Subcutaneous abdominal adipose tissue (tissue), 5 donors: ENCODE data around the gene CARD14.

Experiments used
- H3K27ac ChIP-seq: one replicate; pipeline ENCODE4 v1.7.0; 2013; ENCODE audit warnings: low read depth, mild to moderate bottlenecking, inconsistent platforms, low read length, moderate library complexity
- H3K27me3 ChIP-seq, 5 donors: one replicate each; pipeline ENCODE4 v1.7.0; 2013; ENCODE audit warnings: low read length in 5 of 5, inconsistent platforms in 1 of 5; ENCODE audit not compliant: control insufficient read depth in 5 of 5, insufficient read depth in 4 of 5
- H3K36me3 ChIP-seq, 5 donors: one replicate each; pipeline ENCODE4 v1.7.0; 2013; ENCODE audit warnings: low read length in 5 of 5; ENCODE audit not compliant: control insufficient read depth in 5 of 5, insufficient read depth in 5 of 5
- H3K4me1 ChIP-seq, 5 donors: one replicate each; pipeline ENCODE4 v1.7.0; 2013; ENCODE audit warnings: low read length in 5 of 5, mild to moderate bottlenecking in 3 of 5, moderate library complexity in 1 of 5; ENCODE audit not compliant: control insufficient read depth in 5 of 5, insufficient read depth in 5 of 5
- H3K4me3 ChIP-seq, 5 donors: one replicate each; pipeline ENCODE4 v1.7.0; 2013; ENCODE audit warnings: low read length in 5 of 5, low read depth in 1 of 5
- H3K9ac ChIP-seq, 5 donors: one replicate each; pipeline ENCODE4 v1.7.0; 2013; ENCODE audit warnings: low read length in 5 of 5, mild to moderate bottlenecking in 4 of 5, moderate library complexity in 3 of 5
- H3K9me3 ChIP-seq, 5 donors: one replicate each; pipeline ENCODE4 v1.7.0; 2013; ENCODE audit warnings: low read length in 5 of 5; ENCODE audit not compliant: control insufficient read depth in 5 of 5
- donor health status: healthy.
- donor health status: healthy.
- donor health status: healthy.
- donor health status: healthy.
- donor health status: healthy.

Gene CARD14

DNA sequence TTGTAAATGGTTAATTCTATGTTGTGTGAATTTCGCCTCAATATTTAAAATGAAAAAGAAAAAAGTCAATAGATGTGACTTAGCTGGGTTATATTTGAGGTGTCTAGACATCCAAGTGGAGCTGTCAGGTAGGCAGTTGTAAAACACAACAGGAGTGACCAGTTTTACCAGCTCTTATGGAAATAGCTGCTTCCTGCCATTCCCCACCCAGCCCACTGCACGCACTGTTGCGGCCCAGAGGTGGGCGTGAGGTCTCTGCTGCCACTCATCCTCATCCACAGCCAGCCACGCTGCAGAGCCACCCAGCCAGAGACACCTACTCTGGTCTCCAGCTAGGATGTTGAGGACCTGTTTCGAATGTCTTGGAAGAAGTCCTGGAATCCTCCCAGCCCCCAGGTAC lies 3.4 kb upstream of the CARD14 start:
- no peaks in the 10 kb centered on the region for H3K4me1 ChIP-seq
- no peaks in the 10 kb centered on the region for H3K9me3 ChIP-seq
- no peaks in the 10 kb centered on the region for H3K36me3 ChIP-seq
- no peak overlapping the region for H3K4me3 ChIP-seq
- no peak overlapping the region for H3K27ac ChIP-seq
- no peak overlapping the region for H3K9ac ChIP-seq
- peaks cover 0 to 6% (median under 1%) of the 10 kb centered on the region in 5 donors for H3K27me3 ChIP-seq

DNA sequence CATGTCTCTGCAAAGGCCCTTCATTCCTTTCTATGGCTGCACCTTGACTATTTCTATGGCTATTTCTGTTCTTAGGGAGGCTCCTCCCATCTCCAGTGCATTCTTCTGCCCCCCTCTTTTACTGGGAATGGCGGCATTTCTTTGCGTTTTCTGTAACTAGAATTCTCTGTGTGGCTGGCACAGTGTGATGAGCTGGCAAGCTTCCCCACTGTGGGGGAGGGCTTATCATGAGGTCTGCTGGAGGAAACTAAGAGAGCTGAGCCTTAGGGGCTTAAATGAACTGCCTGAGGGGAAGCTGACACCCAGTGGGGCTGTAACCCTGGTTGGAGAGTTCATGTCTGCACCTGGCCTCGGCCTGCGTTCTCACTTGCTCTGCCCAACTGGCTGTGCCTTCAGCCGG lies 1.5 kb upstream of the CARD14 start:
- Histone ChIP-seq H3K4me1 (no peaks in the 10 kb centered on the region), H3K9ac (no peak overlapping the region), H3K9me3 (no peaks in the 10 kb centered on the region), H3K36me3 (no peaks in the 10 kb centered on the region), H3K27ac (no peak overlapping the region), H3K27me3 (peaks cover 0 to 3% (median 0%) of the 10 kb centered on the region in 5 donors), H3K4me3 (no peak overlapping the region)

DNA sequence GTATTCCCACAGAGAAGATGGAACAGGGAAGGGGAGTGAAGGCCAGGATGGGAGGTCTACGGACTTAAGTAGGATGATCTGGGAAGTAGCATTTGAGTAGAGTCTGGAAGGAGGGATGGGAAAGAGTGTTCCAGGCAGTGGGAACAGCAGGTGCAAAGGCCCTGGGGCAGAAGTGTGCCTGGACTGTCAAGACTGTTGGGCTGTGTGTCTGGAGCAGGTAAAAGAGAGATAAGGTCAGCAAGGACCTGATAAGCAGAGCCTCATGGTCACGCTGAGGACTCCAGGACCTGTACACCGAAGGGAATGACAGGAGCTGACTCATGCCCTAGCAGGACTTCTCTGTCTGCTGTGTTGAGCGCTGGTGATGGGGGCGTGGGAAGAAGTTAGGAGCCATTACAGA lies 723 bp upstream of the CARD14 start:
- peaks cover 0 to 3% (median 0%) of the 10 kb centered on the region in 5 donors for H3K27me3 ChIP-seq
- H3K27ac ChIP-seq: no peak overlapping the region
- no peak overlapping the region for H3K9ac ChIP-seq
- no peaks in the 10 kb centered on the region for H3K9me3 ChIP-seq
- H3K36me3 ChIP-seq: no peaks in the 10 kb centered on the region
- no peaks in the 10 kb centered on the region for H3K4me1 ChIP-seq
- no peak overlapping the region for H3K4me3 ChIP-seq

DNA sequence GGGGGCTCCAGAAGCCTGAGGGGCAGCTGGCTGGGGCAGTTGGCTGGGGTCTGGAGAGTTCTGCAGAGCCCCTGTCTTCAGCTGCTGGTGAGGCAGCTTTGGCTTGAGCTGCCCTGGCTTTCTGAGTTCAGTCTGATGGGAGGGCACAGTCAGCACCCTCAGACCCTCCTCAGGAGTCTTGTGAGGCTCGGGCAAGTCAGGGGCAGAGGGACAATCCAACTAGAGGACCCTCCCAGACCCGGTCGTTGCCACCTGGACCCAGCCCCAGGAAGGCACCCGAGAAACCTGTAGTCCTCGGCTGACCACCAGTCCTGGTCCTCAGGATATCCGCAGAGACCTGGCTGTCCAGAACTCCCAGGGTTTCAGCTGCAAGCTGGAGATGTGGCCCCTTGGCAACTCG lies 1.9 kb downstream of the CARD14 start:
- Histone ChIP-seq H3K4me1 (no peaks in the 10 kb centered on the region), H3K27me3 (peaks cover 3 to 6% (median 4%) of the 10 kb centered on the region in 5 donors), H3K9ac (no peak overlapping the region), H3K36me3 (no peaks in the 10 kb centered on the region), H3K27ac (no peak overlapping the region), H3K4me3 (no peak overlapping the region), H3K9me3 (no peaks in the 10 kb centered on the region)

DNA sequence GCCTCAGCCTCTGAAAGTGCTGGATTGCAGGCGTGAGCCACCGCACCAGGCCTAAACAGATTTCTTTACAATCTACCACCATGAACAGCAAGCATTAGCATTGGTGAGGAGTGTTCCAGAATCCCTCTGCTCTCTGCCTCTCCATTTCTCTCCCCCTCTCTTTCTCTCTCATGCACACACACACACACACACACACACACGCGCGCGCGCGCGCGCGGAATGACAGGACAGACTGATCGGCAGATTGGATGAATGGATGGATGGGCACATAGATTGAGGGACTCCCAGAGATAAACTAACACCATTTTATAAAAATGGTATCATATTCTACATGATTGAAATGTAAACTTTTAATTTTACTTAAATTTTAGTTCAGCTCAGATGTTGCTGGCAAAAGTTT lies 3.3 kb downstream of the CARD14 start:
- H3K27me3 ChIP-seq: peaks cover 3 to 8% (median 6%) of the 10 kb centered on the region in 5 donors
- H3K36me3 ChIP-seq: no peaks in the 10 kb centered on the region
- H3K27ac ChIP-seq: no peak overlapping the region
- peaks cover 0 to 2% (median 0%) of the 10 kb centered on the region in 5 donors for H3K4me1 ChIP-seq
- H3K9ac ChIP-seq: no peak overlapping the region
- H3K9me3 ChIP-seq: no peaks in the 10 kb centered on the region
- no peak overlapping the region for H3K4me3 ChIP-seq

DNA sequence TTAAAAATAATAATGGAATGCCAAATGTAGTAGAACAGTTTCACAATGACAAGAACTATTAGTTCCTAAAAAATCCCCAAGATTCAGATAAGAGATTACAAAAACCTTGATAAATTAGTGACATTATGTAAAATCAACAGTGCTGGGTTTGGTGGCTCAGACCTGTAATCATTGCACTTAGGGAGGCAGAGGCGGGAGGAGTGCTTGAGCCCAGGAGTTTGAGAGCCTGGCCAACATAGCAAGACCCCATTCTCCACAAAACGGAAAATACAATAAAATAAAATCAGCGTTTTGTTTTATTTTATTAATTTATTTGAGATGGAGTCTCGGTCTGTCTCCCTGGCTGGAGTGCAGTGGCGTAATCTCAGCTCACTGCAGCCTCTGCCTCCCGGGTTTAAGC lies 4.1 kb downstream of the CARD14 start:
- Histone ChIP-seq H3K27me3 (peaks cover 3 to 8% (median 6%) of the 10 kb centered on the region in 5 donors), H3K4me3 (no peak overlapping the region), H3K36me3 (no peaks in the 10 kb centered on the region), H3K9me3 (no peaks in the 10 kb centered on the region), H3K9ac (no peak overlapping the region), H3K27ac (no peak overlapping the region), H3K4me1 (peaks cover 0 to 2% (median 0%) of the 10 kb centered on the region in 5 donors)

DNA sequence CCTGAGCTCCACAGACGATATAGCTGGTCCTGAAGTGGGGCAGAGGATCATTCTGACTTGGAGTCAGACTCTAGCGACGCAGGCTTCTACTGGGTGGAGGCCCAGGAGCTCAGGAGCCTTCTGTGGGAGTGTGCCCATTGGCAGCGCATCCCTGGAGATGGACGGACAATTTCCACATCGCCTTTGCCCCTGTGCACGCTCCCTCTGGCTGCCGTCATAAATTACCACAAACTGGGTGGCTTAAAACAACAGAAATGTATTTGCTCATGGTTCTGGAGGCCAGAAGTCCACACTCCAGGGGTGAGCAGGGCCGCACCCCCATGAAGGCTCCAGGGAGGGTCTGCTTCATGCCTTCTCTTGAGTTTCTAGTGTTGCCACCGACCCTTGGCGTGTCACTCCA lies 6.9 kb downstream of the CARD14 start:
- no peak overlapping the region for H3K4me3 ChIP-seq

DNA sequence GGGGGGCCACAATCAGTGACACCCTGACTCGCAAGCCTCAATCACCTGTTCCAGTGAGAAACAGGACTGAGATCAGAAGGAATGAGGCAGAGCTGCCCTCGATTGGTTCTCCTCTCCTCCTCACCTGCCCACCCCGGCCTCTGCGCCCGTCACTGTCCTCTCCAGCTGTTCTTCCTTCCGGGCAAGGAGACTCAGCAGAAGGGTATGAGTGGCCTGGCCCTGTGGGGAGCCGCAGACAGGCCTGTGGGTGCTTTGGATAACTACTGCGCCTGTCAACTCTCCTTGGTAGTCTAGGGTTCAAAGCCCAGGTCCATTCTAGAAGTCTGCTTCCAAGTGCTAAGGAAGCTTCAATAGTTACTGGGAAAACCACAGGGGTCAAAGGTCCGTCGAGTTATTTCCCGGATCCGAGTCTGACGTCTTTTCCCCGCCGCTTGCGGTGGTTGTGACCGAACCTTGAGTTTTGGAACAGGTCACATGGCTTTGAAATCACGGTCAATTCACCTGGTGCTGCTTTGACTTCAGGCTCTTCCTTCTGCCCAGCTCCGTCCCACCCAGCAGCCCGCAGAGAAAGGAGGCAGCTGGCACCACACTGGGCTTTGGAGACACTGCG lies 8.3 kb downstream of the CARD14 start:
- no peaks in the 10 kb centered on the region for H3K9me3 ChIP-seq
- no peak overlapping the region for H3K9ac ChIP-seq
- H3K4me3 ChIP-seq: no peak overlapping the region
- H3K4me1 ChIP-seq: peaks cover 0 to 2% (median 0%) of the 10 kb centered on the region in 5 donors
- no peak overlapping the region for H3K27ac ChIP-seq
- H3K27me3 ChIP-seq: peaks cover 0 to 15% (median 10%) of the 10 kb centered on the region in 5 donors
- no peaks in the 10 kb centered on the region for H3K36me3 ChIP-seq

More for the DNA sequence above, 6.9 kb downstream of the CARD14 start:
- Histone ChIP-seq H3K4me1 (peaks cover 0 to 2% (median 0%) of the 10 kb centered on the region in 5 donors), H3K9me3 (no peaks in the 10 kb centered on the region), H3K9ac (no peak overlapping the region), H3K36me3 (no peaks in the 10 kb centered on the region), H3K27me3 (peaks cover 0 to 12% (median 10%) of the 10 kb centered on the region in 5 donors), H3K27ac (no peak overlapping the region)

DNA sequence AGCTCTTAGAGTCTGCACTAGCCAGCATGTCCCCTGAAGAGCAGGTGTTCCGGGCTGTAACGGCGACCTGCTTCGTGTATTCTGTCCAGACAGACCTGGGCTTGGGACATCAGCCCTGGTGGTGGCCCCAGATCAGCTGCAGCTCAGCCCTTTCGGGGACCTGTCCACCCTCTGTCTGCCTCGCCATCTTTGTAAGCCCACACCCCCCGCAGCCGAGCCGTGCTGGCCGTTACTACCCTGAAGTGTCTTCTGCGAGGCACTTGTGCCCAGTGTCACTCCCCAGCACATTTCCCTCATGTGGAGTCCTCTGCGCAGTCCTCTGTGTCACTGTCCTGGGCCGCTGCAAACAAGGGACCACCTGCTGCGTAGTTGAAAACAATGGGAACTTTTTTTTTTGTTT lies 10.4 kb downstream of the CARD14 start:
- no peak overlapping the region for H3K27ac ChIP-seq
- H3K9ac ChIP-seq: no peak overlapping the region
- no peaks in the 10 kb centered on the region for H3K9me3 ChIP-seq
- no peak overlapping the region for H3K4me3 ChIP-seq
- H3K4me1 ChIP-seq: peaks cover 0 to 2% (median 0%) of the 10 kb centered on the region in 5 donors
- no peaks in the 10 kb centered on the region for H3K36me3 ChIP-seq
- H3K27me3 ChIP-seq: peaks cover 0 to 20% (median 10%) of the 10 kb centered on the region in 5 donors

DNA sequence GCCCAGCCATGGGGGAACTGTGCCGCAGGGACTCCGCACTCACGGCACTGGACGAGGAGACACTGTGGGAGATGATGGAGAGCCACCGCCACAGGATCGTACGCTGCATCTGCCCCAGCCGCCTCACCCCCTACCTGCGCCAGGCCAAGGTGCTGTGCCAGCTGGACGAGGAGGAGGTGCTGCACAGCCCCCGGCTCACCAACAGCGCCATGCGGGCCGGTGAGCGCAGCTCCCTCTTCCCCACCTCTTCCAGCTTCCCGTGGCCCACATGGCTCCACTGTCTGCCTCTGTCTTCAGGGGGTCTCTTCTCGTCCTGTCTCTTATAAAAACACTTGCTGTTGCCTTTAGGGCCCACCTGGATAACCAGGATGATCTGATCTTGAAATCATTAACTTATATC lies 11.6 kb downstream of the CARD14 start:
- Histone ChIP-seq H3K36me3 (no peaks in the 10 kb centered on the region), H3K27ac (no peak overlapping the region), H3K9ac (no peak overlapping the region), H3K27me3 (peaks cover 0 to 15% (median 8%) of the 10 kb centered on the region in 5 donors), H3K4me3 (no peak overlapping the region), H3K9me3 (no peaks in the 10 kb centered on the region), H3K4me1 (peaks cover 0 to 2% (median 0%) of the 10 kb centered on the region in 5 donors)
